Neural progenitor cell (in vitro differentiated cells): ENCODE results near the gene ZNF382. TPM values are rescaled to one million over a fixed set of nuclear protein-coding genes. Genes with fewer than 3 reads are reported as not detected.
A peak's percentile ranks its signal among the peaks of the same experiment; 100 is the strongest.

Source experiments
- DNase-seq: peaks from one replicate; pipeline ENCODE4 v3.0.0-alpha.2; 2016; ENCODE audit warnings: low spot score
- H2AFZ ChIP-seq: fragments of 200-600 bp; sonication (generic); replicated peaks from 2 replicates; pipeline ENCODE4 v1.6.1; 2016; ENCODE audit warnings: antibody characterized with exemption
- H3F3A ChIP-seq: fragments of 200-600 bp; sonication (generic); 2 replicates; pipeline ENCODE4 v1.6.1; 2016; ENCODE audit warnings: antibody characterized with exemption, low read depth
- H3K27ac ChIP-seq: fragments of 200-600 bp; sonication (generic); 2 replicates; pipeline ENCODE4 v1.5.1; 2016; ENCODE audit warnings: mild to moderate bottlenecking
- H3K27me3 ChIP-seq: fragments of 200-600 bp; sonication (generic); 2 replicates; pipeline ENCODE4 v1.6.1; 2016; ENCODE audit warnings: mild to moderate bottlenecking, moderate library complexity
- H3K36me3 ChIP-seq: fragments of 200-600 bp; sonication (generic); 2 replicates; pipeline ENCODE4 v1.5.1; 2016
- H3K4me1 ChIP-seq: fragments of 200-600 bp; sonication (generic); 2 replicates; pipeline ENCODE4 v1.6.1; 2016; ENCODE audit warnings: mixed run types
- H3K4me2 ChIP-seq: fragments of 200-600 bp; sonication (generic); 2 replicates; pipeline ENCODE4 v1.6.1; 2016
- H3K4me3 ChIP-seq: fragments of 200-600 bp; sonication (generic); 2 replicates; pipeline ENCODE4 v1.5.1; 2016
- H3K79me2 ChIP-seq: fragments of 200-600 bp; sonication (generic); 2 replicates; pipeline ENCODE4 v1.6.1; 2016; ENCODE audit warnings: low read depth
- H3K9ac ChIP-seq: fragments of 200-600 bp; sonication (generic); 2 replicates; pipeline ENCODE4 v1.6.1; 2016
- H3K9me3 ChIP-seq: fragments of 200-600 bp; sonication (generic); 2 replicates; pipeline ENCODE4 v1.5.1; 2016; ENCODE audit warnings: low read depth
- H4K20me1 ChIP-seq: fragments of 200-600 bp; sonication (generic); 2 replicates; pipeline ENCODE4 v1.6.1; 2016; ENCODE audit warnings: low read depth
- H3K27ac Mint-ChIP-seq: 3 replicates; pipeline ENCODE4 v1.8.0; 2021; ENCODE audit warnings: mixed read lengths
- H3K27me3 Mint-ChIP-seq: 2 replicates; pipeline ENCODE4 v1.8.0; 2022; ENCODE audit warnings: low read depth, mild to moderate bottlenecking, inconsistent platforms, moderate library complexity, mixed read lengths; ENCODE audit not compliant: insufficient read depth
- H3K36me3 Mint-ChIP-seq: 3 replicates; pipeline ENCODE4 v1.8.0; 2021; ENCODE audit warnings: mixed read lengths
- H3K4me1 Mint-ChIP-seq: 3 replicates; pipeline ENCODE4 v1.8.0; 2021; ENCODE audit warnings: mixed read lengths
- H3K4me3 Mint-ChIP-seq: 3 replicates; pipeline ENCODE4 v1.8.0; 2021; ENCODE audit warnings: mild to moderate bottlenecking, moderate library complexity, mixed read lengths
- H3K9me3 Mint-ChIP-seq: 3 replicates; pipeline ENCODE4 v1.8.0; 2020; ENCODE audit warnings: mixed read lengths
- CTCF ChIP-seq: fragments of 200-600 bp; sonication (generic); IDR thresholded peaks from 2 replicates; pipeline ENCODE4 v1.5.1; 2017; ENCODE audit warnings: antibody characterized with exemption, mild to moderate bottlenecking
- EZH2 ChIP-seq: fragments of 200-600 bp; sonication (generic); IDR thresholded peaks from 2 replicates; pipeline ENCODE4 v1.6.1; 2017; ENCODE audit warnings: antibody characterized with exemption, mild to moderate bottlenecking, moderate library complexity
- EZH2phosphoT487 ChIP-seq: fragments of 200-600 bp; sonication (generic); IDR thresholded peaks from 2 replicates; pipeline ENCODE4 v1.6.1; 2017; ENCODE audit warnings: antibody characterized with exemption
- total RNA-seq: library from RNA; depleted of rRNA; stranded (reverse); fragments of >200 nt; gene quantifications from 2 replicates; pipeline ENCODE4 v1.2.3, GENCODE V29; 2015; ENCODE audit warnings: low replicate concordance

Gene ZNF382
- total RNA-seq, 1 donor from 2014 or later = 17.8 TPM

GRCh38 chr19:36646746-36647145, 41.6 kb downstream of the ZNF382 start:
- Histone ChIP-seq H2AFZ (no peak overlapping the region), H3K79me2 (no peaks in the 10 kb centered on the region), H3K9me3 (peaks cover 25% of the 10 kb centered on the region), H3K27me3 (no peaks in the 10 kb centered on the region), H4K20me1 (no peaks in the 10 kb centered on the region), H3F3A (no peaks in the 10 kb centered on the region), H3K4me3 (no peak overlapping the region), H3K9ac (no peak overlapping the region), H3K36me3 (peaks cover 23% of the 10 kb centered on the region), H3K4me1 (no peaks in the 10 kb centered on the region), H3K27ac (no peak overlapping the region), H3K4me2 (no peak overlapping the region)
- Mint-ChIP-seq H3K4me1 (no peaks in the 10 kb centered on the region), H3K9me3 (peaks cover 50% of the 10 kb centered on the region), H3K36me3 (peaks cover 44% of the 10 kb centered on the region), H3K27ac (no peak overlapping the region), H3K4me3 (no peak overlapping the region), H3K27me3 (no peaks in the 10 kb centered on the region)
- no peak for DNase-seq
- TF ChIP-seq CTCF (no peak), EZH2 (no peak), EZH2phosphoT487 (no peak)

DNA sequence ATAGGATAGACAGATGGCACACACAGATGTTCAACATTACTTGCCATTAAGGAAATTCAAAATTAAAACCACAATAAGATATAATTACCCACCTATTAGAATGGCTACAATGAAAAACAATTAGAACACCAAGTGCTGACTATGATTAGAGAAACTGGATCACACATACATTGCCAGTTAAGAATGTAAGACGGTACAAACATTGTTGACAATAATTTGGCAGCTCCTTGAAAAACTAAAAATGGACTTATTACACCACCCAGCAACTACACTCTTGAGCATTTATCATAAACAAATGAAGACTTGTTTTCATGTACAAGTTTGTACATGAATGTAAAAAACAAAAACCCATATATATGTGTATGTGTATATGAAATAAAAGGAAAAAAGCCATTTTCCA, 47.8 kb downstream of the ZNF382 start:
- no peak overlapping the region for H2AFZ ChIP-seq
- no peaks in the 10 kb centered on the region for H3K79me2 ChIP-seq
- H3K4me1 Mint-ChIP-seq = no peaks in the 10 kb centered on the region
- no peak overlapping the region for H3K4me2 ChIP-seq
- peaks cover 46% of the 10 kb centered on the region for H3K9me3 Mint-ChIP-seq
- H3K4me3 Mint-ChIP-seq = no peak overlapping the region
- H3K4me1 ChIP-seq = no peaks in the 10 kb centered on the region
- H3F3A ChIP-seq = no peaks in the 10 kb centered on the region
- H3K9me3 ChIP-seq = peaks cover 14% of the 10 kb centered on the region
- no peak for TF ChIP-seq EZH2phosphoT487
- no peak overlapping the region for H3K27ac Mint-ChIP-seq
- peaks cover 54% of the 10 kb centered on the region for H3K36me3 ChIP-seq
- no peaks in the 10 kb centered on the region for H4K20me1 ChIP-seq
- H3K27me3 ChIP-seq = no peaks in the 10 kb centered on the region
- H3K9ac ChIP-seq = no peak overlapping the region
- H3K27me3 Mint-ChIP-seq = no peaks in the 10 kb centered on the region
- no peak overlapping the region for H3K4me3 ChIP-seq
- no peak overlapping the region for H3K27ac ChIP-seq
- H3K36me3 Mint-ChIP-seq = peaks cover 57% of the 10 kb centered on the region
- DNase-seq = no peak

DNA sequence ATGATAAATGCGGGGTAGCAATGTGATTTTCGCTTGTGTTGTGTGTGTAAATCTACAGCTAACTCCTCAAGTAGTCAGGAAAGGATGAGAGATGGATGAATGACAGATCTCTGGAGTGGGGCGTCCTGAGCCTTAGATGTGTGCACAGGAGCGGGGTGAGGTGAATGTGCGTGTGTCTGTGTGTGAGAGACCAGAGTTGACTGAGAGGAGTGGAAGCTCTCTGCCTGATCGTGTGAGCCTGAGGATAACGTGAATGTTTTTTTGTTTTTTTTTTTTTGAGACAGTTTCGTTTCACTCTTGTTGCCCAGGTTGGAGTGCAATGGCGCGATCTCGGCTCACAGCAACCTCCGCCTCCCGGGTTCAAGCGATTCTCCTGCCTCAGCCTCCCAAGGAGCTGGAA, 60.7 kb downstream of the ZNF382 start:
- Histone ChIP-seq H3K27me3 (no peaks in the 10 kb centered on the region), H3K79me2 (peaks cover 53% of the 10 kb centered on the region), H3K9ac (peak overlapping the region; percentile 61), H3K9me3 (no peaks in the 10 kb centered on the region), H3K4me1 (peaks cover 6% of the 10 kb centered on the region), H3K27ac (no peak overlapping the region), H4K20me1 (no peaks in the 10 kb centered on the region), H3F3A (peaks cover 4% of the 10 kb centered on the region), H2AFZ (peak overlapping the region; percentile 100), H3K36me3 (peaks cover 8% of the 10 kb centered on the region), H3K4me2 (peak overlapping the region; percentile 71), H3K4me3 (peak overlapping the region; percentile 97)
- no peak for TF ChIP-seq EZH2phosphoT487
- TF ChIP-seq CTCF = no peak
- no peak for TF ChIP-seq EZH2
- H3K27me3 Mint-ChIP-seq = peaks cover 10% of the 10 kb centered on the region
- H3K4me3 Mint-ChIP-seq = peak overlapping the region; percentile 98
- H3K9me3 Mint-ChIP-seq = peaks cover 72% of the 10 kb centered on the region
- H3K27ac Mint-ChIP-seq = peak overlapping the region; percentile 25
- H3K36me3 Mint-ChIP-seq = peaks cover 56% of the 10 kb centered on the region
- no peak for DNase-seq
- H3K4me1 Mint-ChIP-seq = peaks cover 10% of the 10 kb centered on the region

- H3K79me2 ChIP-seq = peaks cover 74% of the 10 kb centered on the region
- peaks cover 50% of the 10 kb centered on the region for H3K36me3 Mint-ChIP-seq
- peaks cover 8% of the 10 kb centered on the region for H3K36me3 ChIP-seq
- H3K4me3 ChIP-seq = peak overlapping the region; percentile 97
- no peaks in the 10 kb centered on the region for H3K9me3 ChIP-seq
- H2AFZ ChIP-seq = no peak overlapping the region
- peaks cover 6% of the 10 kb centered on the region for H3K4me1 ChIP-seq
- H3K27ac ChIP-seq = no peak overlapping the region
- H3F3A ChIP-seq = peaks cover 4% of the 10 kb centered on the region
- no peak overlapping the region for H3K9ac ChIP-seq
- H3K27me3 ChIP-seq = no peaks in the 10 kb centered on the region
- no peak for DNase-seq
- no peaks in the 10 kb centered on the region for H4K20me1 ChIP-seq
- peaks cover 10% of the 10 kb centered on the region for H3K27me3 Mint-ChIP-seq
- peak overlapping the region; percentile 59 for H3K4me3 Mint-ChIP-seq
- H3K4me1 Mint-ChIP-seq = peaks cover 10% of the 10 kb centered on the region
- no peak for TF ChIP-seq EZH2
- TF ChIP-seq CTCF = no peak
- no peak for TF ChIP-seq EZH2phosphoT487
- peak overlapping the region; percentile 55 for H3K4me2 ChIP-seq
- no peak overlapping the region for H3K27ac Mint-ChIP-seq
- peaks cover 77% of the 10 kb centered on the region for H3K9me3 Mint-ChIP-seq
These were observed 63.5 kb downstream of the ZNF382 start for GRCh38 chr19:36668646-36669045.
